ENCODE measurements around the gene ZMYND15. TPM values are rescaled to one million over a fixed set of nuclear protein-coding genes. Genes with fewer than 3 reads are reported as not detected.
"Not testable (repeated sequence)": the region's sequence is repeated elsewhere in the genome, so short reads cannot be mapped to it uniquely, and the experiment has no call there.

Gene ZMYND15
- total and polyA plus RNA-seq, 2 experiments from 2014 or later, result 0.32 to 1.4 TPM

GRCh38 chr17:4701116-4701515 is 38.5 kb upstream of the ZMYND15 start:
- H3K27me3 ChIP-seq (ENCODE audit: insufficient read depth), result no peaks in the 10 kb centered on the region
- H3K4me2 ChIP-seq, result no peak overlapping the region
- Mint-ChIP-seq H3K36me3 (ENCODE audit: low read depth) (peaks cover 20% of the 10 kb centered on the region), H3K9me3 (no peaks in the 10 kb centered on the region), H3K4me3 (no peak overlapping the region; the same call in 2 of the 3 replicates), H3K27ac (no peak overlapping the region), H3K4me1 (peaks cover 33% of the 10 kb centered on the region), H3K27me3 (ENCODE audit: insufficient read depth, low read depth, poor library complexity) (peaks cover 9% of the 10 kb centered on the region)
- H3K79me2 ChIP-seq (replicated peaks; ENCODE audit: insufficient read depth), result peaks cover 78% of the 10 kb centered on the region
- no peak overlapping the region for H2AFZ ChIP-seq
- H4K20me1 ChIP-seq (replicated peaks; ENCODE audit: insufficient read depth), result peaks cover 54% of the 10 kb centered on the region
- H3K4me3 ChIP-seq, result no peak overlapping the region
- no peaks in the 10 kb centered on the region for H3K9me2 ChIP-seq (ENCODE audit: insufficient read depth)
- DNase-seq (ENCODE audit: low spot score) (no peak), ATAC-seq (no peak)
- peaks cover 11% of the 10 kb centered on the region for H3K36me3 ChIP-seq (ENCODE audit: insufficient read depth)
- no peak overlapping the region for H3K27ac ChIP-seq (ENCODE audit: low read depth)
- H3F3A ChIP-seq (replicated peaks; ENCODE audit: low read depth), result peaks cover 11% of the 10 kb centered on the region; the same call in 1 of the 2 replicates
- no peak for TF ChIP-seq ZNF462 (CRISPR knock-in tag; IDR thresholded peaks at IDR 0.05)
- peaks cover 21% of the 10 kb centered on the region; the same call in 1 of the 2 replicates for H3K4me1 ChIP-seq (ENCODE audit: insufficient read depth)

GRCh38 chr17:4703330-4703691 is 36.3 kb upstream of the ZMYND15 start:
- DNase-seq (ENCODE audit: low spot score) (no peak), ATAC-seq (no peak)
- Histone ChIP-seq H3K36me3 (ENCODE audit: insufficient read depth) (peaks cover 4% of the 10 kb centered on the region; the same call in 1 of the 2 replicates), H3K4me3 (peak overlapping the region; percentile 99), H2AFZ (peak overlapping the region; percentile 53; the same call in 1 of the 2 replicates), H4K20me1 (replicated peaks; ENCODE audit: insufficient read depth) (peaks cover 39% of the 10 kb centered on the region), H3K27ac (ENCODE audit: low read depth) (peak overlapping the region; percentile 76), H3K9me2 (ENCODE audit: insufficient read depth) (no peaks in the 10 kb centered on the region), H3K4me1 (ENCODE audit: insufficient read depth) (peaks cover 28% of the 10 kb centered on the region), H3F3A (replicated peaks; ENCODE audit: low read depth) (peaks cover 16% of the 10 kb centered on the region; the same call in 1 of the 2 replicates), H3K79me2 (replicated peaks; ENCODE audit: insufficient read depth) (peaks cover 56% of the 10 kb centered on the region), H3K27me3 (ENCODE audit: insufficient read depth) (no peaks in the 10 kb centered on the region), H3K4me2 (peak overlapping the region; percentile 100)
- no peak for TF ChIP-seq STAT1 (IDR thresholded peaks at IDR 0.05; ENCODE audit: unreplicated experiment)
- TF ChIP-seq EZH2phosphoT487 (IDR thresholded peaks at IDR 0.05; ENCODE audit: unreplicated experiment), result no peak
- no peak for TF ChIP-seq EZH2 (IDR thresholded peaks at IDR 0.05; ENCODE audit: low read depth, unreplicated experiment)
- TF ChIP-seq NANOG (IDR thresholded peaks at IDR 0.05; ENCODE audit: borderline replicate concordance), result no peak
- no peak for TF ChIP-seq ZNF114 (CRISPR knock-in tag; IDR thresholded peaks at IDR 0.05)
- Mint-ChIP-seq H3K27ac (peak overlapping the region; percentile 87), H3K36me3 (ENCODE audit: low read depth) (peaks cover 2% of the 10 kb centered on the region; the same call in 2 of the 3 replicates), H3K4me3 (peak overlapping the region; percentile 96), H3K4me1 (peaks cover 39% of the 10 kb centered on the region), H3K9me3 (peaks cover 2% of the 10 kb centered on the region; the same call in 2 of the 3 replicates), H3K27me3 (ENCODE audit: insufficient read depth, low read depth, poor library complexity) (peaks cover 11% of the 10 kb centered on the region)

DNA sequence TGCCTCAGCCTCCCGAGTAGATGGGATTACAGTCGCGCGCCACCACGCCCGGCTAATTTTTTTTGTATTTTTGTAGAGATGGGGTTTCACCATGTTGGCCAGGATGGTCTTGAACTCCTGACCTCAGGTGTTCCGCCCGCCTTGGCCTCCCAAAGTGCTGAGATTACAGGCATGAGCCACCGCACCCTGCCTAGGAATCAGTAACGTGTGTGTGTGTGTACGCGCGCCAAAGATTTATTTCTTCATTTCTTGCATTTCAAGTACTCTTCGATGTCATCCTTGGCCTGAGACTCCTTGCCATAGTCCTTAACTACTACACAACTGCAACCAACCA is 35.1 kb upstream of the ZMYND15 start:
- Histone ChIP-seq H3K27ac (ENCODE audit: low read depth) (0 out of 2 replicates have a peak overlapping the region, but pooled peaks have one; percentile 73), H3K79me2 (replicated peaks; ENCODE audit: insufficient read depth) (peaks cover 44% of the 10 kb centered on the region)
- not testable (repeated sequence) for ATAC-seq

More for the DNA sequence above, 35.1 kb upstream of the ZMYND15 start:
- Histone ChIP-seq H3F3A (replicated peaks; ENCODE audit: low read depth) (peaks cover 17% of the 10 kb centered on the region; the same call in 1 of the 2 replicates), H3K4me2 (peak overlapping the region; percentile 100), H3K4me1 (ENCODE audit: insufficient read depth) (peaks cover 28% of the 10 kb centered on the region), H4K20me1 (replicated peaks; ENCODE audit: insufficient read depth) (peaks cover 36% of the 10 kb centered on the region), H2AFZ (0 out of 2 replicates have a peak overlapping the region, but pooled peaks have one; percentile 15), H3K4me3 (peak overlapping the region; percentile 99)
- DNase-seq (ENCODE audit: low spot score); H3K9me3 Mint-ChIP-seq; H3K9me2 ChIP-seq (ENCODE audit: insufficient read depth); H3K36me3 Mint-ChIP-seq (ENCODE audit: low read depth); H3K27me3 ChIP-seq (ENCODE audit: insufficient read depth); H3K36me3 ChIP-seq (ENCODE audit: insufficient read depth): not testable (repeated sequence)
- peaks cover 15% of the 10 kb centered on the region for H3K27me3 Mint-ChIP-seq (ENCODE audit: insufficient read depth, low read depth, poor library complexity)
- peaks cover 40% of the 10 kb centered on the region for H3K4me1 Mint-ChIP-seq
- peak overlapping the region; percentile 96 for H3K4me3 Mint-ChIP-seq
- peak overlapping the region; percentile 98 for H3K27ac Mint-ChIP-seq

Measured in GM23338 (cell line).